T-cell (primary cell): ENCODE results near the gene ANKRD62. TPM values are rescaled to one million over a fixed set of nuclear protein-coding genes. Genes with fewer than 3 reads are reported as not detected.
"Not testable (repeated sequence)": the region's sequence is repeated elsewhere in the genome, so short reads cannot be mapped to it uniquely, and the experiment has no call there.

Source experiments
- ATAC-seq, 4 experiments: fragments of 200-7000 bp in 3 of 4; fragments of 150-1000 bp in 1 of 4; cut with Tn5 transposase; replicated peaks in 1 of 4; 1 replicate in 3 of 4; 2 replicates in 1 of 4; pipeline ENCODE4 v1.10.0; 2021; ENCODE audit warnings: moderate library complexity in 3 of 4, mild to moderate bottlenecking in 2 of 4, moderate number of reproducible peaks in 1 of 4
- CTCF ChIA-PET, 2 donors: fragments of 300-600 bp; sonication (Branson Sonifier 250); formaldehyde crosslinking; loops; one replicate each; lab custom pipeline; 2022; ENCODE audit warnings: antibody characterized with exemption in 2 of 2; lab: Charles Lee
- POLR2A ChIA-PET, 2 donors: fragments of 300-600 bp; sonication (Branson Sonifier 250); formaldehyde crosslinking; loops; one replicate each; lab custom pipeline; 2022; ENCODE audit warnings: antibody characterized with exemption in 2 of 2; lab: Charles Lee
- DNase-seq, 35 experiments: peaks; one replicate each; pipeline versions ENCODE4 v3.0.0 to v3.0.0-alpha.2; 2013 to 2023
- H3K27ac ChIP-seq: one replicate; pipeline ENCODE4 v1.5.1; 2013; ENCODE audit warnings: low read length
- H3K27me3 ChIP-seq, 2 experiments: replicated peaks in 1 of 2; 1 replicate in 1 of 2; 2 replicates in 1 of 2; pipeline versions ENCODE4 v1.6.1 to v1.7.0; 2013; ENCODE audit warnings: low read length in 1 of 2, mixed read lengths in 1 of 2; ENCODE audit not compliant: control insufficient read depth in 2 of 2, insufficient read depth in 2 of 2; ENCODE audit errors: extremely low read depth in 1 of 2
- H3K36me3 ChIP-seq, 2 donors: 1 replicate in 1 of 2; 2 replicates in 1 of 2; pipeline versions ENCODE4 v1.6.1 to v1.7.0; 2013; ENCODE audit warnings: low read length in 1 of 2; ENCODE audit not compliant: control insufficient read depth in 2 of 2, insufficient read depth in 1 of 2; ENCODE audit errors: extremely low read depth in 1 of 2
- H3K4me1 ChIP-seq, 2 experiments: 1 replicate in 1 of 2; 2 replicates in 1 of 2; pipeline versions ENCODE4 v1.6.1 to v1.7.0; 2013; ENCODE audit warnings: low read length in 2 of 2, mixed read lengths in 1 of 2; ENCODE audit not compliant: insufficient read depth in 2 of 2, control insufficient read depth in 1 of 2; ENCODE audit errors: extremely low read depth in 1 of 2
- H3K4me3 ChIP-seq, 2 donors: 1 replicate in 1 of 2; 2 replicates in 1 of 2; pipeline versions ENCODE4 v1.5.1 to v1.7.0; 2013; ENCODE audit warnings: mild to moderate bottlenecking in 2 of 2, low read length in 1 of 2, moderate library complexity in 1 of 2; ENCODE audit not compliant: control insufficient read depth in 1 of 2; ENCODE audit errors: extremely low read depth in 1 of 2
- H3K9me3 ChIP-seq: 2 replicates; pipeline ENCODE4 v1.7.0; 2013
- H3K27ac Mint-ChIP-seq, 2 donors: one replicate each; pipeline ENCODE4 v1.8.0; 2020 to 2021; ENCODE audit warnings: mild to moderate bottlenecking in 2 of 2, mixed read lengths in 2 of 2
- H3K27me3 Mint-ChIP-seq, 2 donors: one replicate each; pipeline ENCODE4 v1.8.0; 2021 to 2022; ENCODE audit warnings: mixed read lengths in 2 of 2
- H3K36me3 Mint-ChIP-seq: one replicate; pipeline ENCODE4 v1.8.0; 2021; ENCODE audit warnings: mixed read lengths
- H3K4me1 Mint-ChIP-seq, 3 donors: one replicate each; pipeline ENCODE4 v1.8.0; 2020 to 2022; ENCODE audit warnings: mixed read lengths in 3 of 3, mild to moderate bottlenecking in 1 of 3
- H3K4me3 Mint-ChIP-seq, 3 donors: one replicate each; pipeline ENCODE4 v1.8.0; 2020 to 2022; ENCODE audit warnings: mild to moderate bottlenecking in 3 of 3, mixed read lengths in 3 of 3, moderate library complexity in 3 of 3
- H3K9me3 Mint-ChIP-seq, 3 donors: one replicate each; pipeline ENCODE4 v1.8.0; 2020 to 2022; ENCODE audit warnings: mixed read lengths in 3 of 3
- WGBS: methylation state at CpG from one replicate; pipeline ENCODE4 v1.1.5; 2013; ENCODE audit warnings: missing lambda C conversion rate; ENCODE audit not compliant: insufficient coverage; 5-methylcytosine and 5-hydroxymethylcytosine counted together
- total RNA-seq, 35 experiments: library from RNA in 6 of 35; stranded (reverse) in 6 of 35; fragments of 120-200 nt in 1 of 35; gene quantifications; one replicate each; pipeline versions ENCODE4 v1.2.1 to v1.2.4 and lab custom pipeline; 2013 to 2026

The ANKRD62 gene
- total RNA-seq, 5 donors from 2014 or later (not counting 1 experiment from before 2014, with no cell fraction given) = not detected

DNA sequence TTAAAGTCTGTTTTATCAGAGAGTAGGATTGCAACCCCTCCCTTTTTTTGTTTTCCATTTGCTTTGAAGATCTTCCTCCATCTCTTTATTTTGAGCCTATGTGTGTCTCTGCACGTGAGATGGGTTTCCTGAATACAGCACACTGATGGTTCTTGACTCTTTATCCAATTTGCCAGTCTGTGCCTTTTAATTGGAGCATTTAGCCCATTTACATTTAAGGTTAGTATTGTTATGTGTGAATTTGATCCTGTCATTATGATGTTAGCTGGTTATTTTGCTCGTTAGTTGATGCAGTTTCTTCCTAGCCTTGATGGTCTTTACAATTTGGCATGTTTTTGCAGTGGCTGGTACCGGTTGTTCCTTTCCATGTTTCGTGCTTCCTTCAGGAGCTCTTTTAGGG lies 45.2 kb downstream of the ANKRD62 start:
- H3K4me3 Mint-ChIP-seq, H3K36me3 Mint-ChIP-seq, H3K27me3 ChIP-seq, DNase-seq, ATAC-seq, H3K4me1 ChIP-seq, H3K27me3 Mint-ChIP-seq, H3K36me3 ChIP-seq, H3K9me3 ChIP-seq, H3K27ac Mint-ChIP-seq, CTCF ChIA-PET, H3K4me3 ChIP-seq, H3K4me1 Mint-ChIP-seq, H3K9me3 Mint-ChIP-seq, H3K27ac ChIP-seq, POLR2A ChIA-PET: not testable (repeated sequence)
- WGBS = no CpG with 5 or more reads among the region's 4 CpGs

- CTCF ChIA-PET, ATAC-seq, DNase-seq, H3K9me3 ChIP-seq, H3K36me3 Mint-ChIP-seq, H3K4me1 Mint-ChIP-seq, H3K27ac Mint-ChIP-seq, H3K27me3 ChIP-seq, H3K27ac ChIP-seq, H3K27me3 Mint-ChIP-seq, H3K4me3 ChIP-seq, H3K4me1 ChIP-seq, POLR2A ChIA-PET, H3K36me3 ChIP-seq, H3K9me3 Mint-ChIP-seq, H3K4me3 Mint-ChIP-seq: not testable (repeated sequence)
- 80% methylated on average over 2 of the region's 12 CpGs for WGBS
Observed at GRCh38 chr18:12140866-12141265, 47.2 kb downstream of the ANKRD62 start.

- ATAC-seq, H3K4me3 Mint-ChIP-seq, H3K27ac Mint-ChIP-seq, H3K36me3 ChIP-seq, H3K27me3 Mint-ChIP-seq, CTCF ChIA-PET, H3K4me3 ChIP-seq, DNase-seq, H3K4me1 ChIP-seq, POLR2A ChIA-PET, H3K4me1 Mint-ChIP-seq, H3K27ac ChIP-seq, H3K36me3 Mint-ChIP-seq, H3K9me3 Mint-ChIP-seq, H3K9me3 ChIP-seq, H3K27me3 ChIP-seq: not testable (repeated sequence)
- WGBS = no CpG with 5 or more reads among the region's 5 CpGs
Observed at GRCh38 chr18:12141778-12142177, 48.1 kb downstream of the ANKRD62 start.

DNA sequence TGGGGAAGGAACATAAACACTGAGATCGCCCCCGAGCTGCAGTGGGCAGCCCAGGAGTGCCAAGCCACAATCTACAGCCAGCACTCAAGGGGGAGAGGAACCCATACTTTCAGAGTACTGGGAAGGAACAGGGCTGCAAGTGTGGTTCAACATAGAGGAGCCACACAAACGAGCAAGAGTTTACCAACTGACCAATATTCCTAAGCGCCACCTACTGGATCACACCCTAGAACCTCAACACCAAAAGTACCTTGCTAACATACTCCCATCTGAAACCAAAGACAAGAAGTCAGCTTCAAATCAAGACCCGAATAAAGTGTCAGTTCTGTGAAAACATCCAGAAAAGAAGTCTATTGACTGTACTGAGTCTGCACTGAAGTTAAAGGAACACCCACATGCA lies 55.8 kb downstream of the ANKRD62 start:
- H3K9me3 ChIP-seq, DNase-seq, H3K4me3 Mint-ChIP-seq, H3K9me3 Mint-ChIP-seq, H3K27ac Mint-ChIP-seq, H3K27me3 ChIP-seq, H3K4me3 ChIP-seq, POLR2A ChIA-PET, H3K4me1 Mint-ChIP-seq, H3K27ac ChIP-seq, ATAC-seq, H3K36me3 ChIP-seq, CTCF ChIA-PET, H3K4me1 ChIP-seq, H3K36me3 Mint-ChIP-seq: not testable (repeated sequence)
- WGBS = no CpG with 5 or more reads among the region's 5 CpGs
- H3K27me3 Mint-ChIP-seq = peaks cover 3 to 12% of the 10 kb centered on the region in 2 donors

DNA sequence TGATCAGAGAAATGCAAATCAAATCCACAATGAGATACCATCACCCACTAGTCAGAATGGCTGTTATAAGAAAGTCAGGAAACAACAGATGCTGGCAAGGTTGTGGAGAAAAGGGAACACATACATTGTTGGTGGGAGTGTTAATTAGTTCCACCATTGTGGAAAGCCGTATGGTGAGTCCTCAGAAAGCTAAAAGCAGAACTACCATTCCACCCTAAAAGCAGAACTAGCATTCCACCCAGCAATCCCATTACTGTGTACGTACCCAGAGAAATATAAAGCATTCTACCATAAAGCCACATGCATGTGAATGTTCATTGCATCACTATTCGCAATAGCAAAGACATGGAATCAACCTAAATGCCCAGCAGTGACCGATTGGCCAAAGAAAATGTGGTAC lies 60.7 kb downstream of the ANKRD62 start:
- no peak overlapping the region for H3K27ac Mint-ChIP-seq
- peaks cover 0 to 3% (median 0%) of the 10 kb centered on the region in 3 donors for H3K9me3 Mint-ChIP-seq
- no peaks in the 10 kb centered on the region for H3K4me1 Mint-ChIP-seq
- H3K4me3 Mint-ChIP-seq = no peak overlapping the region
- no peak for ATAC-seq
- no peak for DNase-seq
- no peaks in the 10 kb centered on the region for H3K36me3 Mint-ChIP-seq
- 60% methylated on average over 1 of the region's 4 CpGs for WGBS
- no peaks in the 10 kb centered on the region for H3K9me3 ChIP-seq
- H3K27me3 ChIP-seq = no peaks in the 10 kb centered on the region
- peaks cover 2 to 12% of the 10 kb centered on the region in 2 donors for H3K27me3 Mint-ChIP-seq
- no peaks in the 10 kb centered on the region for H3K36me3 ChIP-seq
- ChIA-PET POLR2A (no interaction called here), CTCF (no interaction called here)
- no peak overlapping the region for H3K27ac ChIP-seq
- H3K4me3 ChIP-seq = no peak overlapping the region
- H3K4me1 ChIP-seq = no peaks in the 10 kb centered on the region

DNA sequence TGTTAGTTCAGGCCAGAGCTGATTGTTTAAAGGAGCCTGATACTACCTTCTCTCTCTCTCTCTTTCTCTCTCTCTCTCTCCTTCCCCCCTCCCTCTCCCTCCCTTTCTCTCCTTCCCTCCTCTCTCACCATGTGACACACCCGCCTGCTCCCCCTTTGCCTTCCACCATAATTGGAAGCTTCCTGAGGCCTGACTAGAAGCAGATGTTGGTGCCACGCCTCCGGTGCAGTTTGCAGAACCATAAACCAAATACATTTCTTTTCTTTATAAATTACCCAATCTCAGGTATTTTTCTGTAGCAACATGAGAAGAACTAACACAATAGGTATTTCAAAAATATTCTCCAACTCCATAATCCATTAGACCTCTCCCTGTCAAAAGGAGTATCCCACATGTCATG lies 62.4 kb downstream of the ANKRD62 start:
- Histone ChIP-seq H3K4me1 (no peaks in the 10 kb centered on the region), H3K9me3 (no peaks in the 10 kb centered on the region), H3K27me3 (no peaks in the 10 kb centered on the region), H3K4me3 (no peak overlapping the region), H3K27ac (no peak overlapping the region), H3K36me3 (no peaks in the 10 kb centered on the region)
- WGBS = 77% methylated on average over 2 of the region's 3 CpGs
- POLR2A ChIA-PET = no interaction called here
- H3K27me3 Mint-ChIP-seq = no peaks in the 10 kb centered on the region
- H3K36me3 Mint-ChIP-seq = no peaks in the 10 kb centered on the region
- no peak overlapping the region for H3K4me3 Mint-ChIP-seq
- peaks cover 0 to 3% (median 0%) of the 10 kb centered on the region in 3 donors for H3K9me3 Mint-ChIP-seq
- no peak overlapping the region for H3K27ac Mint-ChIP-seq
- CTCF ChIA-PET = no interaction called here
- ATAC-seq = no peak
- H3K4me1 Mint-ChIP-seq = no peaks in the 10 kb centered on the region
- DNase-seq = no peak

DNA sequence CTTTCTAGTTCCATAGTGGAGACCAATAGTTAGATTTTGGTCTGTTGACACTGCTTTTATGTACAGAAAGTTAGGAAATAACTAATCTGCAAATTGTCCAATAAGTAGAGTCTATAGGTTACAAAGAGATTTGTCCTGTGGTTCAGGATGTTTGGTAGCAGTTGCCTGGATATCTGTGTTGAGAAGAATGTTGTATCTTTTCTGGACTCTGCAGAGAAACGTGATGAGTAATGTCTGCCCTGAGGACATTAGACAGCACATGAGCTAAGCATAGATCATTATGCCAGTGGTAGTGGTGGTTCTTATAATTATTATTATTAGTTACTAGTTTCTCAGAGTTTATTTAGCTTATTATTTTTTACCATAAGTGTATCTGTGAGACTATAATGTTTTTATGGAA lies 65.8 kb downstream of the ANKRD62 start:
- WGBS = no CpG with 5 or more reads among the region's 1 CpG
- ChIA-PET POLR2A (no interaction called here), CTCF (no interaction called here)
- no peaks in the 10 kb centered on the region for H3K36me3 Mint-ChIP-seq
- H3K27ac Mint-ChIP-seq = no peak overlapping the region
- no peaks in the 10 kb centered on the region for H3K4me1 Mint-ChIP-seq
- H3K27ac ChIP-seq = no peak overlapping the region
- no peak for DNase-seq
- H3K27me3 Mint-ChIP-seq = peaks cover 3 to 5% of the 10 kb centered on the region in 2 donors
- H3K9me3 Mint-ChIP-seq = peaks cover 0 to 7% (median 0%) of the 10 kb centered on the region in 3 donors
- no peaks in the 10 kb centered on the region for H3K36me3 ChIP-seq
- no peak overlapping the region for H3K4me3 Mint-ChIP-seq
- no peak overlapping the region for H3K4me3 ChIP-seq
- H3K27me3 ChIP-seq = no peaks in the 10 kb centered on the region
- no peaks in the 10 kb centered on the region for H3K4me1 ChIP-seq
- ATAC-seq = no peak
- no peaks in the 10 kb centered on the region for H3K9me3 ChIP-seq
